Measurements from ENCODE around the gene GDF10. TPM values are rescaled to one million over a fixed set of nuclear protein-coding genes. Genes with fewer than 3 reads are reported as not detected.

GDF10 gene
- polyA plus RNA-seq, 1 donor (not counting 4 experiments of a cell fraction or from before 2014, with no cell fraction given) = not detected

DNA sequence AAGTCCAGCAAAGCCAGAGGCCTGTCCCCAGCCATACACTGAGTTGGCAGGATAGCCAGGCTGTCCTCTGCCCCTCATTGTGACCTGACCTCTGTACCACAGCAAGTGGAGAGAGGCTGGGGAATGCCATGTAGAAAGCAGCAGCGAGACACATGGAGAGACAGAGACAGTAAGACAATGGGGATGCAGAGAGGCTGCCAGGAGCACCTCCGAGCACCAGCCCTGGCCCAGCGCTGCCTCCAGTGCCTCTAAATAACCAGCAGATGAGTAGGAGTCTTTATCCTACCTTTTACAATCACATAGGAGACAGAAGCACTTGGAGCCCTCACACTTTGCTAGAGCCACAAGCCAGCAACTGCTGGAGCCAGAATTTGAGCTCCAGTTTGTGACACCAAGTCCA is 30.4 kb downstream of the GDF10 start:
- no peaks in the 10 kb centered on the region for H3K9me1 ChIP-seq (ENCODE audit: control insufficient read depth, extremely low read depth, insufficient read depth, low read length)
- peaks cover 10% of the 10 kb centered on the region for H3K27me3 ChIP-seq (ENCODE audit: control insufficient read depth, extremely low read depth, insufficient read depth, low read length)
- H2AFZ ChIP-seq (ENCODE audit: control insufficient read depth, low read length) = no peak overlapping the region
- no peak for FAIRE-seq
- H3K4me1 ChIP-seq (ENCODE audit: control insufficient read depth, extremely low read depth, insufficient read depth, low read length) = no peaks in the 10 kb centered on the region
- no peaks in the 10 kb centered on the region for H3K36me3 ChIP-seq (ENCODE audit: control insufficient read depth in 2 of 2, extremely low read depth in 1 of 2, insufficient read depth in 2 of 2, low read length in 2 of 2)
- no peaks in the 10 kb centered on the region for H3K79me2 ChIP-seq (ENCODE audit: control insufficient read depth, insufficient read depth, low read length)
- TF ChIP-seq, protein P1, sequence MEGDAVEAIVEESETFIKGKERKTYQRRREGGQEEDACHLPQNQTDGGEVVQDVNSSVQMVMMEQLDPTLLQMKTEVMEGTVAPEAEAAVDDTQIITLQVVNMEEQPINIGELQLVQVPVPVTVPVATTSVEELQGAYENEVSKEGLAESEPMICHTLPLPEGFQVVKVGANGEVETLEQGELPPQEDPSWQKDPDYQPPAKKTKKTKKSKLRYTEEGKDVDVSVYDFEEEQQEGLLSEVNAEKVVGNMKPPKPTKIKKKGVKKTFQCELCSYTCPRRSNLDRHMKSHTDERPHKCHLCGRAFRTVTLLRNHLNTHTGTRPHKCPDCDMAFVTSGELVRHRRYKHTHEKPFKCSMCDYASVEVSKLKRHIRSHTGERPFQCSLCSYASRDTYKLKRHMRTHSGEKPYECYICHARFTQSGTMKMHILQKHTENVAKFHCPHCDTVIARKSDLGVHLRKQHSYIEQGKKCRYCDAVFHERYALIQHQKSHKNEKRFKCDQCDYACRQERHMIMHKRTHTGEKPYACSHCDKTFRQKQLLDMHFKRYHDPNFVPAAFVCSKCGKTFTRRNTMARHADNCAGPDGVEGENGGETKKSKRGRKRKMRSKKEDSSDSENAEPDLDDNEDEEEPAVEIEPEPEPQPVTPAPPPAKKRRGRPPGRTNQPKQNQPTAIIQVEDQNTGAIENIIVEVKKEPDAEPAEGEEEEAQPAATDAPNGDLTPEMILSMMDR (optimal IDR thresholded peaks at IDR 0.05 in 1 of 3, IDR thresholded peaks at IDR 0.05 in 1 of 3, conservative IDR thresholded peaks at IDR 0.05 in 1 of 3; ENCODE audit: extremely low read depth in 1 of 3, insufficient read depth in 2 of 3, low read length in 3 of 3) = no peak
- TF ChIP-seq EZH2 (IDR thresholded peaks at IDR 0.05; ENCODE audit: low read length) = no peak
- H3K9ac ChIP-seq (ENCODE audit: control insufficient read depth, extremely low read depth, insufficient read depth, low read length) = no peak overlapping the region
- no peaks in the 10 kb centered on the region for H4K20me1 ChIP-seq (ENCODE audit: control insufficient read depth, extremely low read depth, insufficient read depth, low read length)
- no peak overlapping the region for H3K4me3 ChIP-seq (ENCODE audit: control insufficient read depth in 2 of 3, extremely low read depth in 1 of 3, insufficient read depth in 2 of 3, low read depth in 1 of 3, low read length in 3 of 3)
- no peaks in the 10 kb centered on the region for H3K9me3 ChIP-seq (ENCODE audit: control insufficient read depth, low read depth, low read length)
- dilution Hi-C loops (cut with MboI; ENCODE audit: extremely low pct_ligation_motif_present, low sequenced_read_pairs) = no loop called here
- H3K4me2 ChIP-seq (ENCODE audit: control insufficient read depth, extremely low read depth, insufficient read depth, low read depth, low read length) = no peak overlapping the region
- H3K27ac ChIP-seq (ENCODE audit: control insufficient read depth, insufficient read depth, low read length) = no peak overlapping the region
- no peak for DNase-seq (ENCODE audit: low read depth, low spot score)

- no peak for FAIRE-seq
These were observed 30.8 kb downstream of the GDF10 start for GRCh38 chr10:47330804-47331203.

More at GRCh38 chr10:47330804-47331203, 30.8 kb downstream of the GDF10 start:
- TF ChIP-seq, protein P1 (optimal IDR thresholded peaks at IDR 0.05 in 1 of 3, IDR thresholded peaks at IDR 0.05 in 1 of 3, conservative IDR thresholded peaks at IDR 0.05 in 1 of 3; ENCODE audit: extremely low read depth in 1 of 3, insufficient read depth in 2 of 3, low read length in 3 of 3) = no peak
- no peak for TF ChIP-seq EZH2 (IDR thresholded peaks at IDR 0.05; ENCODE audit: low read length)
- H3K9ac ChIP-seq (ENCODE audit: control insufficient read depth, extremely low read depth, insufficient read depth, low read length) = no peak overlapping the region
- H3K27me3 ChIP-seq (ENCODE audit: control insufficient read depth, extremely low read depth, insufficient read depth, low read length) = peaks cover 14% of the 10 kb centered on the region
- no peaks in the 10 kb centered on the region for H3K36me3 ChIP-seq (ENCODE audit: control insufficient read depth in 2 of 2, extremely low read depth in 1 of 2, insufficient read depth in 2 of 2, low read length in 2 of 2)
- no peaks in the 10 kb centered on the region for H3K4me1 ChIP-seq (ENCODE audit: control insufficient read depth, extremely low read depth, insufficient read depth, low read length)
- H3K9me3 ChIP-seq (ENCODE audit: control insufficient read depth, low read depth, low read length) = no peaks in the 10 kb centered on the region
- H4K20me1 ChIP-seq (ENCODE audit: control insufficient read depth, extremely low read depth, insufficient read depth, low read length) = no peaks in the 10 kb centered on the region
- H2AFZ ChIP-seq (ENCODE audit: control insufficient read depth, low read length) = no peak overlapping the region
- dilution Hi-C loops (cut with MboI; ENCODE audit: extremely low pct_ligation_motif_present, low sequenced_read_pairs) = no loop called here
- no peak for DNase-seq (ENCODE audit: low read depth, low spot score)
- H3K79me2 ChIP-seq (ENCODE audit: control insufficient read depth, insufficient read depth, low read length) = no peaks in the 10 kb centered on the region
- H3K4me2 ChIP-seq (ENCODE audit: control insufficient read depth, extremely low read depth, insufficient read depth, low read depth, low read length) = no peak overlapping the region
- H3K4me3 ChIP-seq (ENCODE audit: control insufficient read depth in 2 of 3, extremely low read depth in 1 of 3, insufficient read depth in 2 of 3, low read depth in 1 of 3, low read length in 3 of 3) = no peak overlapping the region
- H3K9me1 ChIP-seq (ENCODE audit: control insufficient read depth, extremely low read depth, insufficient read depth, low read length) = no peaks in the 10 kb centered on the region
- no peak overlapping the region for H3K27ac ChIP-seq (ENCODE audit: control insufficient read depth, insufficient read depth, low read length)

Measured in keratinocyte (primary cell).